Femur (tissue), 1 donor: ENCODE measurements around the gene STT3B.

Experiments used
- DNase-seq: peaks from one replicate; pipeline ENCODE4 v3.0.0-alpha.2; 2017

Gene STT3B

DNA sequence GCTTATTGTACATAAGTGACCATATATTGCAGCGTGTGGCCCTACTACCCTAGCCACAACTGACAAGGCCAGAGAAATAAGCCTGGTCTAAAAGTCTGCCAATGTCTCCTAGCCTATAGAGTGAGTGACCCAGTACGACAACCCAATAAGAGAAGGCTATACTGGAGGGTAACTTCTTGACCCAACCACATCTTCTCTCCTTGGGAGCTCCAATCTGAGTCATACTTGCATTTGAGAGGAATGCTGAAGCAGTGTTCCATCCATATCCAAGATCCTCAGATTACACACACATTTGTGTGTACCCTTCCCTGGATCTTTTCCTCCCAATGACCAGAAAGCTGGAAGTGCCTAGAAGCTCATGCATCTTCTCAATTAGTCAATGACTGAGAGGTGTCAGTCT, 11.3 kb upstream of the STT3B start:
- DNase-seq: no peak

DNA sequence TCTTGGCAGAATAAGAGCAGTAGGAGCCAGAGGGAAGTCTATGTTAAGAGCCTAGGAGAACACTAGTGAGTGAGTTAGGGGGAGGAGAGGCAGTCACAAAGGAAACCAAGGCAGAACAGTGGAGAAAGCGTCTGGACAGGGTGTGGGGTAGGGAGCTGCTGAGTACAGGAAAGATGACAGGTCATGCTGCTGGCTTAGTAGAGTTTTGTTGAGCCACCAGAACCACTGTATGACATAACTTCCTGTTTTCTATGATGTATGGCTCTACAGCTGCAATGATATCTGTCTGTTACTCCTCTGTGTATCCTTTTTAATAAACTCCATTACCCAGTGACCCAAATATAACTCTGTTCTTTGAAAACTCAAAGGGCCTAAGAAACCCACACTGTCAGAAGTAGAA, 10.6 kb upstream of the STT3B start:
- DNase-seq: no peak

DNA sequence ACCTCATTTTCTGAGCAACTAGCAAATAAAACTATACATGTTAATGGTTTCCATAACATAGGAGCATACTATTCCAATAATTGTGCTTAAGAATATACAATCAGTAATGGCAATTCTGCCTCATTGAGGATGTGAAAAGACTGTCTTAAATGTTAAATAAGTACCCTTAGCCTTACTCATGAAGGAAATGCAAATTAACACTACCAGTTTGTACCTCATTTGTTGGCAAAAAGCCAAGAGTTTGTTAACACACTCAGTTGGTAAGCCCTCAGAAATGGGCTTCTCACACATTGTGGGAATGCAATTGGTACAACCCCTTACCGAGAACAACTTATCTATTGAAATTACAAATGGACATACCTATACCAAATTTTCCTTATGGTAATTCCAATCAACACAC, 9.2 kb upstream of the STT3B start:
- DNase-seq: no peak

DNA sequence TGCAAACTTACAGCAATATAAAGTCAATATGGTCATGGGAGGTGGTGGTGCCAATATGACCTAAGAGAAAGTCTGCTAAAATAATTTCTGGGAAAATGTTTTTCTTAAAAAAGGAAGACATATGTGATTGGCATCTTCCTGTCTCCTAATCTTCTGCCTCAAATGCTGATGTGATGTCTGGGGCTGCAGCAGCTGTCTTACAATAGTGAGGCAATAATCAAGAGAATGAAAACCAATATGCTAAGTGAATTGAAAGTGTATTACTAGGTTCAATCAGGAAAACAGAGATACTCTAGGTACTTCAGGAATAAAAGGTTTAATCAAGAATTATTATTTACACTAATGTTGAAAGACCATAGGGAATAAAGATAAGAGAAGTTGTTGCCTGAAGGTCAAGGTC, 7.2 kb upstream of the STT3B start:
- DNase-seq: no peak

DNA sequence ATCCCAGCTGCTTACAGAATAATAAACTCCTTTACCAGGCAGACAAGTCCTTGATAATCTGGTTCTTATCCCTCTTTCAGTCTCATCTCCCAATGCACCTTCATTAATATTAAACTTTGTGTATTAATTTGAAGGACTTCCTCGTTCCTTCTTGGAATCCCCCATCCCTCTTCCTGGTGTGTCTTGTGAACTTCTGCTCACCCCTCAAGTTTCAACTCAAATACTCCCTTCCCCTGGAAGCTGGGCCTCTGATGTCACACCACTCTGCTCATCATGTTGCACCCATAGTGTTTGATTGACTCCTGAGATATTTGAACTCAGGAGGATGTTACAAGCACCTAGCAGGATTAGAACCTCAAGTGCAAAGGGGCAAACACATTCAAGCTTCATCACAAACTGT, 3.3 kb upstream of the STT3B start:
- DNase-seq: no peak

DNA sequence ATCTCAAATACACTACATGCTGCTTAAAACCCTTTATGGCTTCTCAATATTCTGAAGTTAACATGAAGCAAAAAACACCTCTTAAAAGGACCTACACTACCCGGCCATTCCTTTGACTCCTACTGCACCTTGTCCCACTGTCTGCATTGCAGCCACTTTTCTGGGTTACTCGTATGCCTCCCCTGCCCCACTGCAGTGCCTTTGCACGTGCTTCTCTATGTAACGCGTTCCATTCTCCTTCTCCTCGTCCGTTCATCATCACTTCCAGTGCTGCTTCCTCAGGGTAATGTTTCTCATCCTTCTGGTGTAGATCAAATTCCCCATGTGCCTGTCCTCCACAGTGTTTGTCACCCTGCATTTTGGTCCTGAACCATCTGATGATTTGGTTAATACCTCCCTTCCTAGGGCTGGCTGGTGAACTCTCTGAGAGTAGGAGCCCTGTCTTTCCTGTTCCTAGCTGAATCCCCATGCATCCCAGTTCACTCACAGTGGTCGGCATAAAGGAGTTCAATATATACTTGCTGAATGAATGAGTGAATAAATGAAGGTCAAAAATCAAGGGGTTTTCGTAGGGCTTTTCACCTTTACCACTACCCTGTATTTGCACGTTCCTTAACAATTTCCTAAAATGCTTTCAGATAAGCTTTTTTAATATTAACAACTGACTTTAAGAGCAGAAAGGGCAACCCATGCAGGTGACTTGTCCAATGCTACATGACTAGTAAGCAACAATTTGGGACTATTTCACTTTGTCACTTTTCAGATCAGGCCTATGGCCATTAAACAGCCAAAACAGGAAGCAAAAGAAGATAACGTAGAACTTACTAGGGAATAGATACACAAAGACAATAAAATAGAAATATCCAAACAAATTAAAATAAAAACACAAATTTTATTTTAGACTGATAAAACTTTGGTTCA, 2.4 kb upstream of the STT3B start:
- DNase-seq: no peak

DNA sequence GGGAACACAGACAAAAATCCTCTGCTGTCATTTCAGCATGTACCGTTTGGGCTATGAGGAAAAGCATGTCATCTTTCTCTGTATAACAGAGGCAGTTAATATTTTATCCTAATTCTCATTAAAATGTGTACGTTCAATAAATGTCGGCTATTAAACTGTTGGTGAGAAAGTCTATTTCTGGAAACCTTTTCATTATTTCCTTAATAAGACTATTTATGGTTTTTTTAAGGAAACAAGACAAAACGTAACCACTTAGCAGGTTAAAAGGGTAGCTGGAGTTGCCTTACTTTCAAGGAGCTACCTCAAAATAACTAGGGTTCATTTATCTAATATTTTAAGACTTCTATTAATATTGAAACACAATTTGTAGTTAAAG, 1.8 kb upstream of the STT3B start:
- DNase-seq: no peak

DNA sequence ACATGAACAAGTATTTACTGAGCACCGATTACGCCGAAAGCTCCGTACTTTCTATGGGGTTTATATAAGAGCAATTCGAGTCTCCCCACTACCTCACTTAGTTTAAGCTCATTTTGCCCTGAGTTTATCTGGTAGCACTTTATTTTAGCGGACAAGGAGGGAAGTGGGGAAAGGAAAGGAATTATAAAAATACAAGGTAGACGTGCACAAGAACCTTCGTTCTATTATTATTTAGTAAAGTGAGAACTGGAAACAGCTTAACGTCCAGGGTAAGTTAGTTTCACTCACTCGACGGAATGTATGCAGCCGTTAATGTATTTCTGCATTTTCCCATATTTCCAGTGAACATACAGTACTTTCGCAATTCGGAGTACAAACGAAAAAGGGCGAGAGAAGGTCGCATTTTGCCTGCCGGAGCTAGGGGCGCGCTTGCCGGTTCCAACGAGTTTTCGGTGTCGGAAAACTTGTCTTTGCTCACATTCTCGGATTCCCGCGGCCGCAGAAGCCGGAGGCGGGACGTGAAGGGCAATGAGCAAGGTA, 1.2 kb upstream of the STT3B start:
- DNase-seq: no peak

DNA sequence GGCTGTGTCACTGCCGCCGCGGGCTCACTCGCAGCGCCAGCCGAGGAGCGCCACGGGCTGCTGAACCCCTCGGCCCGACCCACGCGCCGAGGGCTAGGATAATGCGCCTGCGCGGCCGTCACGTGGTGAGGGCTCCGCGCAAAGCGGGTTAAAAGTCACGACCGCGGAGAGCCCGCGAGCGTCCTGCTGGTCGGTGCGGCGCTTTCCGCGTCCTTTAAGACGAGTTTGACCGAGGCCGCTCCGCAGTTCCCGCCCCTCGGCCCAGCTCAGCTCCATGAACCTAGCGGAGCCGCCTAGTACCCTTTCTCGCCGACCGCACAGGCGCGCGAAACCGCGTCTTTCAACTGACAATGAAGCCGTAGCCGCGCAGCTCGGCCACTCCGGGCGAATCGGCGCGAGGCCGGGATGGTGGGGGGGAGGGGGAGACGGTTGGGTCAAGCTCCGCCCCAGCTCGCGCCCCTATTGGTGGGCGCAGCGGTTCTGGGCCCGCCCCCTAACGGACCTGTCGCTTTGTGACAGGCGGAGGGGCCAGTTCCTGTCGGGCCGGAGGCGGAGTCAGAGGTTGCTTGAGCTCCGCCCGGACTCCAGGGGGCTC, 636 bp upstream of the STT3B start:
- DNase-seq: peak; percentile 100

DNA sequence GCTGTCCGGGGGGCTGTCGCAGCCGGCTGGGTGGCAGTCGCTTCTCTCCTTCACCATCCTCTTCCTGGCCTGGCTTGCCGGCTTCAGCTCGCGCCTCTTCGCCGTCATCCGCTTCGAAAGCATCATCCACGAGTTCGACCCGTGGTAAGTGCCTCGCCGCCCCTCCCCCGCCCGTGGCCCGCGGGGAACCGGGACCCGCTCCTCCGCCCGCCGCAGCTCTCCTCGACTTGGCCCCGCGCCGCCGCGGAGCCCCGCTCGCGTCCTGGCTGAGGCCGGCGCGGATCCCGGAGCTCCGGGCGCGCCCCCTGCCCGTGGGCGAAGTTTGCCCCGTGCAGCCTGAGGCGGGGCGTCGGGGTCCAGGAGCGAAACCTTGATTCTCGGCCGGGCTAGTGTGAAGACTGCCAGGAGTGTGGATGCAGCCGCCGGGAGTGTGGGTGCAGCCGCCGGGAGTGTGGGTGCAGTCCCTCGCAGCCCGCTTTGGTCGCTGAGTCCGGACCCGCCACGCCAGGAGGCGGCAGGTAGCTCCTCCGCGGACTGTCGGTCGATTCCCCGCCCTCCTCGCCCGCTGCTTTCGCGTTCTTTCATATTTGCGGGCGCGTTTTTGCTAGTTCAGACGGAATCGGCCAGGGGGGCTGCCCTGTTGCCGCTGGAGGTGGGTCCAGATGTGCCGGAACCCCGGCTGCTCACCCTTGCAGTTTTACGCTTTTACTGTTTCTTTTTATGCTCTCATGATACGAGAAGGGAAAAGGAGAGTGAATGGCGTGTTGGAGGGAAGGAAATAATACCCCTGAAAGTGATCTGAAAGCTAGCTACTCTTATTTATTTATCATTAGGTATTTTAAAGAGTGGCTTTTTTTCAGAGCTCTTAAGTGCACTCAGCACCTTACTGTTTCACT, 692 bp downstream of the STT3B start:
- peak; percentile 71 for DNase-seq

DNA sequence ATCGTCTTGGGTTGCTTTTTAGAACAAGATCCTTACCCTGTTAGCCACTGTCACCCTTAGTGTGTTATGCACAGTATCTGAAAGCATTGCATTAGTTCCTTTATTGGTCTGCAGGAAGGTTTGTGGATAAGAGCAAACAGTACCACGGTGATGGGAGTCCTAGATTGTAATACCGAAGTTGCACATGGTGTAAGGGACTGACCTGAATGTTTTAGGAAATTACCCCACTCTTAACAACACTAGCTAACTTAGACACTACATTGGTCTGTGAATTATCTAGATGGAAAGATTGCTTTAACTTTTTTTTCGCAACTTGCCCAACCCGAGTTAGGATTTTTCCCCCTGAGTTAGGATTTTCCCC, 1.3 kb downstream of the STT3B start:
- no peak for DNase-seq

DNA sequence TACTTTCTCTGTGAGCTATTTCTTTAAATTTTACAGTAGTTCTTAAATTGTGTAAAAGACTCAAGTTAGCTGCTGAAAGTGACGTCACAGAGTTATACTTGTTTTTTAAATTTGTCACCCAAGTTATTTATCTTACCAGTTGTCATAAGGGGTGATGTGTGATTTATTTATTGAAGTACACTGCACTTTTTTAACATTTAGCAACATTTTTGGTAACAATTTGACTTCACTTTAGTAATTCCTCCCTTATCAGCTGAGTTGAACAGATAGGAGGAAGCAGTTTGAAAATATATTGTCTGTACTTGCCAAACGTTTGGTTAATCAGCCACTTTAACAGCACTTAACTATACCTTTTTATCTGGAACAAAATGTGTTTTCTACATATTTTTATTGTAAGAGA, 3.8 kb downstream of the STT3B start:
- DNase-seq: no peak

DNA sequence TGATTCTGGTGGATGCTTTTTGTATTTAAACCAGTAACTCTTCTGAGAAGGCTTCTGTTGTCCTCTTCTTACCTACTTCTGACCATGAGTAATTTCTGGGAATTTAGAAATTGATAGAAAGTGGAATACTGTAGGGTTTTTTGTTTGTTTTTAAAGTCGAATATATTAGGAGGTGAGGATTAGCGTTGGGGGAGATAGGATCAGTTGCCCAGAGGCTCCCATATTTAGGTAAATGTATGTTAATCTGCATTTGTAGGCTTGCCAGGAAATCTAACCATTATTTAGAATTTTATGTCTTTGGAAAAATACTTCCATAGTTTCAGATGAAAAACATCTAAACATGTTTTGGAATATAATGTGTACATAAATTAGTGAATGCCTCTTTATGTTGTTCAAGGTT, 6.1 kb downstream of the STT3B start:
- no peak for DNase-seq

DNA sequence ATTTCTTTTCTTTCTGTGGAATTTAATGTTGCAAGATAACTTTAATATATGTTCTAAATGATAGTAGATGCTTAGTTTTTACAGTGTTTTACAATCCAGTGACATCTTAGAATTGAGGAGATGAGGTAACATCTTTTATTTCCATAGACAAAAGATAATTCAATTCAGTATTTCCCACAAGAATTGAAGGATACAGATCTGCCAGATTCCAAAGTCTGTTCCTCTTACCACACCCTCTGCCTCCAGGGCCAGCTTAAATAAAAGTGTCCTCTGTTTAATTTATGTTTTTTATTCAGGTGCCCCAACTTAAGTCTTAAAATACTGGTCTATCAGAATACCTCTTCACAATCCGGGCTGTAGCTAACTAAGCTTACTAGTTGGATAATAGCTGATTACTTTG, 6.5 kb downstream of the STT3B start:
- DNase-seq: no peak

DNA sequence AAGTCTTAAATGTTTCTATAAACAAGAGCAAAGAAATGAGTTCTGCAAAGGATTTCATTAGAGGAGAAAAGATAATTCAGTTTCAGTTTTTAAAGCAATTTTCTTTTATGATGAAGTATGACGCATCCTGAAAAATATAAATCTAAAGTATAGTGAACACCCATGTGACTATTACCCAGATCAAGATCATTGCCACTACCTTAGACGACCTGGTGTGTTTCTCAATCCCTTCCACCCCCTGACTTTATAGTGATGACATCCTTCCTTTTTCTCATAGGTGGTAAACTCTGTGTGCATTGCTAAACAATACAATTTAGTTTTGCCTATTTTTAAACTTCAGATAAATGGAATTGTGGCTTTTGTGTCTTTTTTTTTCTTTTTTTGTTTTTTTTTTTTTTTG, 8.4 kb downstream of the STT3B start:
- DNase-seq: no peak

DNA sequence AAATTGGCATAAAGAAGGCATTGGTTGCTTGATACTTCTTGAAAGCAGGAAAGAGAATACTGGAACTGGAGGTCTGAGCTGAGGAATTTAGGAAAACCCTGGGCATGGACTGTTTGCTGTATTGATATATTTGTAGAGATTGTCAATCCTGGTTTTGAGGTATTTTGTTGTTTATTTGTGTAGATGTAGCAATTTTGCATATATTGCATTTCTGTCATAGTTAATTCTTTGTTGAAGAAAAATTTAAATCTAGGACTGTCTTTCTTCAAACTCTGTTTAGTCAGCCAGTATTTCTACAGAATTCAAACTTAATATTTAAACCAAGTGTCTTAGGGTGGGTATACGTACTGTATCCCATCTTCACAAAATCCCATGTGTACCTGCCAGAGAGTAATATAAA, 9.5 kb downstream of the STT3B start:
- DNase-seq: no peak

DNA sequence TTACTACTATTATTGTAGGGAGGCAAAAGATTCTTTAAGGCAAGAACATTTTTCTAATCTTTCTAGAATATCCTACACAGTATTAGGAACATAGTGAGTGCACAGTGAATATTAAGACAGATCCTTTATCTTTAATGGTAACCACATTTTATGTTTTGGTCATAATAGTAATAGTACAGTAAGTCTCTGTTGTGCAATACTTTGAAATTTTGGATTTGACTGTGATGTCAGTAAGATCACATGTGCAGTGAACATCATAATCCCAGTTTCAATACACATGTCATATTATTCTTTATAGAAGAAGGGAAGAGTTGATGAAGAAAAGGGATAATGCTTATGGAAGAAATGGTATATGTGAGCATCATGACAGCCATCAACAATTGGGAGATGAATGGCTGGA, 10.7 kb downstream of the STT3B start:
- no peak for DNase-seq

DNA sequence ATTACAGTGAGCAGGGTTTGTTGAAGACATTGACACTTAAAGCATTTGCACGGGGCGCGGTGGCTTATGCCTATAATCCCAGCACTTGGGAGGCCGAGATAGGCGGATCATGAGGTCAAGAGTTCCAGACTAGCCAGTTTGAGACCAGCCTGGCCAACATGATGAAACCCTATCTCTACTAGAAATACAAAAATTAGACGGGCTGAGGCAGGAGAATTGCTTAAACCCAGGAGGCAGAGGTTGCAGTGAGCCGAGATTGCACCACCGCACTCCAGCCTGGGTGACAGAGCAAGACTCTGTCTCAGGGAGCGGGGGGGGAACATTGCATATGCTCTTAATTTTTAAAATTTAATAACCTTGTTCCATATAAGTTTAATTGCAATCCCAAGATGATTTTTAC, 11.9 kb downstream of the STT3B start:
- DNase-seq: no peak

DNA sequence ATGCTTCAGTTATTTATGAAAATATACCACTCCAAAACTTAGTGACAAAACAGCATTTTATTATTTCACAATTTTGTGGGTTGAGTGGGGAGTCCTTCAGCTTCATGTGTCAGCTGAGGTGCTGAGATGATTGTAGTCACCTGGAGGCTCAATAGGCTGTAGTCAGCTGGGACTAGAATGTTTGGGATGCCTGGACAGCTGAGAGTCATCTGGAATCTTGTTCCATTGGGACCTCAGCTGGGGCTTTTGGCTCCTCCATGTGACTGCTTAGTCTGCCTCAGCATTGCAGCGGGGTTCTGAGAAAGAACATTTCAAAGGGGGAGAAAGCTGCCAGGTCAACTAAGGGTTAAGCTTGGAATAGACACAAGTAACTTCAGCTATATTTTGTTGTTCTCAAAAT, 13.4 kb downstream of the STT3B start:
- DNase-seq: peak; percentile 33

DNA sequence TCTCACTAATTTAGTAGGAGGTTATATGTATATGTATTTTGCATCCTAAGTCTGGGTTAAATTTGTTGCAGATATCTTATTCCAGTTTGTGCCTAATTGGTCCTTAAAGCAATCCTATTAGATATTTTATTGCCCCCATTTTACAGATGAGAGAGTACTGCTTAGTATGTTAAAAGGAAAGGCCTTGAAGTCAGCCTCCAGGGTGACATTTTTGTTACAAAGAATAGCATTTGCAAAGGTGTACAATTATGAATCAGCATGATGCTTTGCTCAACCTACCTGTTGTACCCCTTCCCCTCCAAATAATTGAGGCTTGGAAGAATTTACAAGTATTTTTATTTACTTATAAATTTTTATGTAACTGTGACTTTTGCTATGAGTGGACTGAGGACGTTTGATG, 14.0 kb downstream of the STT3B start:
- DNase-seq: no peak

DNA sequence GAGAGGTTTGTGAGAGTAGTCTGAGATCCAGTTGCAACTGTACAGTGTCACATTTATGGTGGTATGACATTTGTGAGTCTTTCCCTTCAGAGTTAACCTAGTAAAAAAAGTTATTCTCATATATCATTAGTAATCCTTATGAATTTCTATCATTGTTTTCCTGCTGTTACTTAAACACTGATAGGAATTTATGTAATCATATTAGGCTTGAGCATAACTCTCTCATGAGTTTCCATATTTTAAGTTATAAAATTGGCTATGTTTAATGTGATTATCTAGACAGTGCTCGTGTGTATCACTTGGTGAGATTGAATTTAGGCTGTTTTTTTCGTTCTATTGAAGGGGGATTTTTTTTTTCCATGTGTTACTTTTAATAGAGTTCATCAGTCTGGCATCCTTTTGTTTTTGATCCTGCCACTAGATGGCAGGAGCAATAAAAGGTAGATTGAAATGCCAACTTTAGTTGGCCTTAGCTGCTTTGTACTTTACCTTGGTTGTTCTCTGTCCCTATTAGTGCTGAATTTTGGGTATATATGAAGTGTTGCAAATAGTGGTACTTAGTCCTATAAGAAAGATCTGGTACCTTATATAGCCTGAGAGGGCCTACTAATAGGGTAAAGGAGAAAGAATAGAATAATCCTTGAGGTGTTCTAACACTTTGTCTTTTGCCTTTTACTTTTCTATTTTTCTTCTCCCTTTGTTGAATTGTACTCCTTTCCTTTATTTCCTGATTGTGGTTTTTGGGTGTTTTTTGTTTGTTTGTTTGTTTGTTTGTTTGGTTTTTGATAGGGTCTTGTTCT, 17.9 kb downstream of the STT3B start:
- DNase-seq: no peak

DNA sequence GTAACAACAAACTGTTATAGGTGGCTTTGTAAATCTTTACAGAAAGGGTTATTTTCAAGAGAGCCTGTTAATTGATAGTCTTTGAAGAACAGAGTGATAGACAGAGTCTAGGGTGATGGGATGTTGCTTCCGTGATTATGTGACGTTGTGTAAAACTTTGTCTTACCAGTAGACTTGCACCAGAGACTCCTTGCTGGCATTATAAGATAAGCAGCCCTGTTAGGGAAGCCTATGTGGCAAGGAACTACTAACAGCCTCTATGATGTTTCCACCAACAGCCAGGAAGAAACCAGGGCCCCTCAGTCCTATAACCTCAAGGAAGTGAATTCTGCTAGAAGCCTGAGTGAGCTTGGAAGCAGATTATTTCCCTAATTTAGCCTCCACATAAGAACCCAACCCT, 18.9 kb downstream of the STT3B start:
- DNase-seq: no peak

DNA sequence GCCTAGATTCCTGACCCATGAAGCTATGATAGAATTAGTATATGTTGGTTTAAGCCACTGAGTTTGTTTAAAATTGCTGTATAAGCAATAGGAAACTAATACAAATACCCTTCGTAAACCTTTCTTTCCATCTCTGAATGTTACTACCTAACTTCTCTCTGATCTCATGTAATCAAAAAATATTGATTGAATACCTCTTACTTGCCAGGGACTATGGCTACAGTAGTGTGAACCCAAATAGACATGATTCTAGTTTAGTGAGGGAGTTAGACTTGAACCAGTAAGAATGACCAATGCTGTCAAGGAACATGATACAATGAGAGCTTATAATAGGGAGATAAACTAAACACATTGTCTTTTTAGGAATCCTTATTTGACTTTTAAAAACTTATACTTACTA, 19.4 kb downstream of the STT3B start:
- DNase-seq: no peak
